CD4-positive, alpha-beta T cell treated with Interleukin-17A for 1 hour (primary cell): Measurements from ENCODE around the gene CDSN.

ENCODE experiments used
- DNase-seq: peaks from one replicate; pipeline ENCODE4 v3.0.0-alpha.2; 2020

Gene CDSN

GRCh38 chr6:31114970-31115849 lies 5.0 kb downstream of the CDSN start:
- peak; percentile 30 for DNase-seq

DNA sequence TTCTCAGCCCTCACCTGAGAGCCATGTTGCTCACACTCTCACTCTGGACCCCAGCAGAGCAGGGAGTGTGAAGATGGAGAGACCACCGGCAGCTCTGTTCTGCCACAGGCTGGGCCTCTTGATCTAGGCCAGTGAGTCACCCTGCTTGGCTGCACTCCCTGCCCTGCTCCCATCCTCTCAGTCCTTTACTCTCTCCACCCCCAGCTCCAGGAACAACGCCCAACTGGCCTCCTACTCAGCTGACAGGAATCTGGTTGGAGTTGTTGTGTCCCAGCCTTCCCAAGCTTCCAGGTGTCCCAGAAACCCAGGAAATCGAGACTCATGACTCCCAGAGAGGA lies 5.7 kb downstream of the CDSN start, which contains the start of gene PSORS1C1:
Gene PSORS1C1 (plus strand): TSS at position 260 of the 338 bp plus-strand sequence. CDS start 14,833 bp downstream, outside the sequence.
- DNase-seq: no peak

GRCh38 chr6:31113861-31114540 lies 6.2 kb downstream of the CDSN start:
- DNase-seq: no peak

DNA sequence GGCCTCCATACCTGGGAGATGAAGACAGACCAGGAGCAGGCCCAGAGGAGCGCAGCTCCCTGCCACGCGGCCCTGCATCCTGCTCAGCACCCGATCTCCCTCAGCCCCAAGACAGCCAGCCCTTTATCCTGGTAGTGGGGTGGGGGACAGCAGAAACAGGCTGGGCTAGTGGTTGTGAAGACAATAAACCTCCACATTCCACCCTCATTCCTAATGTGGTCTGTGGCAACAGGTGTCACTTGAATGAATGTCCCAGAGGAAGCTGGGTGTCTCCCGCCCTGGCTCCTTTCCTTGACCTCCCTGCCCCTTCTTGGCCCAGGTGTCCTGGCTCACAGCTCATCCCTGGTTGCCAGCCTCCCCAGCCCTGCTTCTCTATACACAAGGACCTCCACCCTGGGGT lies 7.8 kb downstream of the CDSN start, which contains the start of gene C6orf15:
Gene C6orf15 (minus strand): TSS at position 98 of the 400 bp plus-strand sequence. CDS start 20 bp downstream, at position 78.
- no peak for DNase-seq

GRCh38 chr6:31111712-31112111 lies 8.5 kb downstream of the CDSN start:
- no peak for DNase-seq

GRCh38 chr6:31110825-31111582 lies 9.2 kb downstream of the CDSN start:
- no peak for DNase-seq

GRCh38 chr6:31107052-31107451 lies 13.2 kb downstream of the CDSN start:
- DNase-seq: no peak

DNA sequence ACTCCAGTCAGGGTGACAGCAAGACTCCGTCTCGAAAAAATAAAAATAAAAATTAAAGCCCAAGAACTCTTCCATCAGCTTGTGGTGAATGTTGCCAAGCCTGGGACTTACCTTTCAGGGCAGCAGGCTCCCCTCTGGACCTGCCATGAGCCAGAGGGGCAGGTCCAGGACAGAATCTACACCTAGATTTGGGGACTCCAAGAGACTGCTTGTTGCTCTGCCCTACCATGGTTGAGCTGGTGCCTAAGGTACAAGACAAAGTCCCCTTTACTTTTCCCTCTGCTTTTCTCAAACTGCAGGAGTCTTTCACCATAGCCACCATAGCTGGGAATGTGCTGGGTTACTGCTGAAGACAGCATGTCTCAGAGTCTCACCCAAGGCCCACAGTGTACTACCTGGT lies 17.1 kb downstream of the CDSN start:
- no peak for DNase-seq

DNA sequence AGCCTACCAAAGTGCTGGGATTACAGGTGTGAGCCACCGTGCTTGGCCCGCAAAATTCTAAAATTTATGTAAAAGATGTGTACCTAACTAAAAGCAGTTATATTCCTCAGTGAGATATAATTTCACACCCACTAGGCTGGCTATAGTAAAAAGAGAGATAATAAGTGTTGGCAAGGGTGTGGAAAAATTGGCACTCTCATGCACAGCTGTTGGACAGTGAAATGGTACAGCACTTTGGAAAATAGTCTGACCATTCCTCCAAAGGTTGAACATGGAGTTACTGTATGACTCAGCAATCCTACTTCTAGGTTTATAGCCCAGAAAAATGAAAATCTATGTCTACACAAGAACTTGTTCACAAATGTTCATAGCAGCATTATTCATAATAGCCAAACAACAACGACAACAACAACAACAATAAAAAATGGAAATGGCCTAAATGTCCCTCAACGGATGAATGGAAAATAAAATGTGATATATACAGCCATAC lies 21.8 kb downstream of the CDSN start:
- DNase-seq: no peak

GRCh38 chr6:31096656-31097055 lies 23.6 kb downstream of the CDSN start:
- DNase-seq: no peak

GRCh38 chr6:31096215-31096614 lies 24.0 kb downstream of the CDSN start:
- DNase-seq: no peak

- DNase-seq: peak; percentile 50
Measured at GRCh38 chr6:31094389-31094881, 25.8 kb downstream of the CDSN start.

- DNase-seq: no peak
Measured at GRCh38 chr6:31092769-31093505, 27.3 kb downstream of the CDSN start.

GRCh38 chr6:31092238-31092637 lies 28.0 kb downstream of the CDSN start:
- DNase-seq: no peak

DNA sequence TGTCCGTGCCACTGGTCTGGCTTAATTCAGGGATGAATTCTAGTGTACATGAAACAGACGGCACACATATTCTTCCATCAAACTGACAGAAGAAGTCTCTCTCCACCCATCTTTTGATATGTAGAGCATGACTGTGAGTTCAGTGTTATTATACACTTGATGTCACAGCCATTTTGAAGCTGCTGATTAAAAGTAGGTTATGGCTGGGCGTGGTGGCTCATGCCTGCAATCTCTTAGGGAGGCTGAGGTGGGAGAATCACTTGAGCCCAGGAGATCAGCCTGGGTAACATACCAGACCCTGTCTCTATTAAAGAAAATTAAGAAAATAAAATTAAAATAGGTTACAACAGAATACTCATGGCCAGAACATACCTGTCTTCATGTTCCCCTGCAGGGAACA lies 28.6 kb downstream of the CDSN start:
- no peak for DNase-seq

- no peak for DNase-seq
Measured at GRCh38 chr6:31090973-31091364, 29.3 kb downstream of the CDSN start.

GRCh38 chr6:31090275-31090972 lies 29.8 kb downstream of the CDSN start:
- no peak for DNase-seq

GRCh38 chr6:31087494-31088089 lies 32.7 kb downstream of the CDSN start:
- DNase-seq: peak; percentile 86

GRCh38 chr6:31086788-31087440 lies 33.3 kb downstream of the CDSN start:
- no peak for DNase-seq

DNA sequence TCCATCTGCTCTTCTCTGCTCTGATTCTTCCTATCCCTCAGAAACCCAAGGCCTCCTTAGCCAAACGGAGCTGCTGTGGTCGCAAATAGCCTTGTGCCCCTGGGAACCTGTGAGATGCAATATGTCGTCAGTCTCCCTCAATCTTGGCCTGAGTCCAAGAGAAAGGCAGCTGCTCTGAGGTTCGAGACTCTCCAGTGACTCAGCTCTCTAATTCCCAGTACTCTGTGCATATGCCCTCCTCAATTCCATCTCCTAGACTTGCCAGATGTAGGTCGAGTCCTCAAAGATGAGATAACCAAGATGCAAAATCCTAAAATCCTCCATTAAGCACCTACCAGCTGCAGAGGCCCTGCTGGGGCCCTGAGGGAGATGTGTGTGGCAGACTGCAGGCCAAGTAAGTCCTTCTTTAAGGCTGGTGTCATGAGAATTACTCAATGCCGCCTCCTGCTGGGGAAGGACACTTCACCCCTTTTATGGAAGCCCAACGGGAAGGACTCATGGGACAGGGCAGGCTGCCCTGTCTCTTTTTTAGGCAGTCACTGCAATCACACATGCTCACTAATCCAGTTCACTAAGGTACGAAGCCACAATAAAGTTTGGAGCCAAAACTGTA lies 36.4 kb downstream of the CDSN start:
- peak; percentile 49 for DNase-seq
